OCI-LY7 (cell line): ENCODE data around the gene KCNK6.

Source experiments
- EZH2phosphoT487 ChIP-seq: fragments of 200-600 bp; sonication (generic); IDR thresholded peaks from 2 replicates; pipeline ENCODE4 v1.6.1; 2018; ENCODE audit warnings: low read depth, borderline replicate concordance, mild to moderate bottlenecking, mixed run types, antibody characterized with exemption, low read length, moderate library complexity, mixed read lengths
- TF ChIP-seq, protein P1 (sequence below): fragments of 200-600 bp; sonication (generic); conservative IDR thresholded peaks from 2 replicates; pipeline ENCODE4 v1.5.1; 2014; ENCODE audit warnings: mild to moderate bottlenecking, antibody characterized with exemption, low read length, moderate library complexity, mixed read lengths

DNA sequence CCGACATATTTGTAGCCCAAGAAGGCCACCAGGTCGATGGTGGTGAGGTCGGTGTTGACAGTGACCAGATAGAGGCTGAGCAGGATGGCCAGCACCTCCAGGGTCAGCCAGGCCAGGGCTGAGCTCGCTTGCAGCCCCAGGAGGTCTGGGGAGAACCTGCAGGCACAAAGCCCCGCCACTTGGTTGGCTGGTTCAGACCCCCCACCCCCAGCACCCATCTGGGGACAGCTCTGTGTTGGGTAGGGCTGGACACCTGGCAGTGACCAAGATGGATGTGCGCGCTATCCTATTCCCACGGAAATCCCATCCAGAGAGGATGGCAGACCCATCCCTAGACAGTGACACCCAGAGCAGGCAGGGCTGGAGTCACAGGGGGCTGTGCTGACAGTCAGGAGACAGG lies 12.0 kb upstream of the KCNK6 start:
- TF ChIP-seq, protein P1, sequence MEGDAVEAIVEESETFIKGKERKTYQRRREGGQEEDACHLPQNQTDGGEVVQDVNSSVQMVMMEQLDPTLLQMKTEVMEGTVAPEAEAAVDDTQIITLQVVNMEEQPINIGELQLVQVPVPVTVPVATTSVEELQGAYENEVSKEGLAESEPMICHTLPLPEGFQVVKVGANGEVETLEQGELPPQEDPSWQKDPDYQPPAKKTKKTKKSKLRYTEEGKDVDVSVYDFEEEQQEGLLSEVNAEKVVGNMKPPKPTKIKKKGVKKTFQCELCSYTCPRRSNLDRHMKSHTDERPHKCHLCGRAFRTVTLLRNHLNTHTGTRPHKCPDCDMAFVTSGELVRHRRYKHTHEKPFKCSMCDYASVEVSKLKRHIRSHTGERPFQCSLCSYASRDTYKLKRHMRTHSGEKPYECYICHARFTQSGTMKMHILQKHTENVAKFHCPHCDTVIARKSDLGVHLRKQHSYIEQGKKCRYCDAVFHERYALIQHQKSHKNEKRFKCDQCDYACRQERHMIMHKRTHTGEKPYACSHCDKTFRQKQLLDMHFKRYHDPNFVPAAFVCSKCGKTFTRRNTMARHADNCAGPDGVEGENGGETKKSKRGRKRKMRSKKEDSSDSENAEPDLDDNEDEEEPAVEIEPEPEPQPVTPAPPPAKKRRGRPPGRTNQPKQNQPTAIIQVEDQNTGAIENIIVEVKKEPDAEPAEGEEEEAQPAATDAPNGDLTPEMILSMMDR = no peak
- TF ChIP-seq EZH2phosphoT487 = no peak
